PFSK-1 (cell line): Measurements from ENCODE around the gene KIF26B.
A peak's percentile ranks its signal among the peaks of the same experiment; 100 is the strongest.

Source experiments
- FOXP2 ChIP-seq: optimal IDR thresholded peaks from 2 replicates; pipeline ENCODE3; 2011; ENCODE audit warnings: borderline replicate concordance, control low read depth, inconsistent platforms; ENCODE audit not compliant: insufficient read depth; ENCODE audit errors: extremely low read length, extremely low read depth
- POLR2AphosphoS5 ChIP-seq: IDR thresholded peaks from 2 replicates; pipeline ENCODE4 v1.6.1; 2012; ENCODE audit warnings: low read depth, mild to moderate bottlenecking, control low read depth, low read length, moderate library complexity
- SIN3A ChIP-seq: IDR thresholded peaks from 2 replicates; pipeline ENCODE4 v1.6.1; 2012; ENCODE audit warnings: mild to moderate bottlenecking, low read length, moderate library complexity, borderline replicate concordance; ENCODE audit not compliant: insufficient read depth
- TAF1 ChIP-seq: IDR thresholded peaks from 2 replicates; pipeline ENCODE4 v1.6.1; 2012; ENCODE audit warnings: low read length, control low read depth, borderline replicate concordance; ENCODE audit not compliant: insufficient read depth
- TF ChIP-seq, protein P1 (sequence below), 2 experiments: IDR thresholded peaks; 2 replicates each; pipeline versions ENCODE4 v1.6.1 to v1.8.0; 2011 to 2012; ENCODE audit warnings: low read depth in 2 of 2, low read length in 2 of 2, control low read depth in 1 of 2, inconsistent platforms in 1 of 2, mild to moderate bottlenecking in 1 of 2, moderate library complexity in 1 of 2; ENCODE audit not compliant: insufficient read depth in 1 of 2

KIF26B gene

DNA sequence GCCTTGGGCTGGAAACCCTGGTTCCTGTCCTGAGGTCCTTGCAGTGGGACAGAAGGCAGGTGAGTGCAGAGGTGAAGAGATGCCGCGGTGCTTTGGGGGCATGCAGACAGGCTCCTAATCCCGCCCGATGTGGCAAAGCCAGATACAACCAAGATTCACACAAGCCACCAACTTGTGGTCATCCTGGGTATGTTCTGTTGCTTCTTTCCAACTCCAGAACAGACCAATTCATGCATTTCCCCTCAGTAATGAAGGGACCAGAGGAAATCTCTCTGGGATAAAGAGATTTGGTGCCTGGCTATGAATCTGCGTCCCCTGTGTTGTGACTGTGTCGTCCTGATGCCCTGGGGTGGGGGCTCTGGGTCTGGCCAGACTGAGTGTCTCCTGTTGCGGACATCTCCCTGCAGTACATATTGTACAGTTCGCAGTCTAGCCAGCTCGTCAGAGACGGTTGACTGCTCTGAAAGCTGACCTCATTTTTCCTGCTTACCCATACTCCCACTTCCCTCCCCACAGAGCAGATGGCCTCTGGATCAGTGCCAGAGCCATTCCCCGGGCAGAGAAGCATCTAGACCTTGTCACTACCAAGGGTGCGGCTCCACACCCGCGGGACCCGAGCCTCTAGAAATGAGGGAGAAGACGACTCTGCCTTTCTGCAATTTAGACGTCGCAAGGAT, 216.3 kb downstream of the KIF26B start:
- TF ChIP-seq POLR2AphosphoS5 (no peak), FOXP2 (peak; percentile 63), SIN3A (no peak)
- TF ChIP-seq, protein P1, sequence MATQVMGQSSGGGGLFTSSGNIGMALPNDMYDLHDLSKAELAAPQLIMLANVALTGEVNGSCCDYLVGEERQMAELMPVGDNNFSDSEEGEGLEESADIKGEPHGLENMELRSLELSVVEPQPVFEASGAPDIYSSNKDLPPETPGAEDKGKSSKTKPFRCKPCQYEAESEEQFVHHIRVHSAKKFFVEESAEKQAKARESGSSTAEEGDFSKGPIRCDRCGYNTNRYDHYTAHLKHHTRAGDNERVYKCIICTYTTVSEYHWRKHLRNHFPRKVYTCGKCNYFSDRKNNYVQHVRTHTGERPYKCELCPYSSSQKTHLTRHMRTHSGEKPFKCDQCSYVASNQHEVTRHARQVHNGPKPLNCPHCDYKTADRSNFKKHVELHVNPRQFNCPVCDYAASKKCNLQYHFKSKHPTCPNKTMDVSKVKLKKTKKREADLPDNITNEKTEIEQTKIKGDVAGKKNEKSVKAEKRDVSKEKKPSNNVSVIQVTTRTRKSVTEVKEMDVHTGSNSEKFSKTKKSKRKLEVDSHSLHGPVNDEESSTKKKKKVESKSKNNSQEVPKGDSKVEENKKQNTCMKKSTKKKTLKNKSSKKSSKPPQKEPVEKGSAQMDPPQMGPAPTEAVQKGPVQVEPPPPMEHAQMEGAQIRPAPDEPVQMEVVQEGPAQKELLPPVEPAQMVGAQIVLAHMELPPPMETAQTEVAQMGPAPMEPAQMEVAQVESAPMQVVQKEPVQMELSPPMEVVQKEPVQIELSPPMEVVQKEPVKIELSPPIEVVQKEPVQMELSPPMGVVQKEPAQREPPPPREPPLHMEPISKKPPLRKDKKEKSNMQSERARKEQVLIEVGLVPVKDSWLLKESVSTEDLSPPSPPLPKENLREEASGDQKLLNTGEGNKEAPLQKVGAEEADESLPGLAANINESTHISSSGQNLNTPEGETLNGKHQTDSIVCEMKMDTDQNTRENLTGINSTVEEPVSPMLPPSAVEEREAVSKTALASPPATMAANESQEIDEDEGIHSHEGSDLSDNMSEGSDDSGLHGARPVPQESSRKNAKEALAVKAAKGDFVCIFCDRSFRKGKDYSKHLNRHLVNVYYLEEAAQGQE (IDR thresholded peaks at IDR 0.05; ENCODE audit: insufficient read depth in 1 of 2, low read depth in 2 of 2, low read length in 2 of 2) = no peak

- TF ChIP-seq FOXP2 (no peak), POLR2AphosphoS5 (no peak), SIN3A (no peak), TAF1 (no peak)
- TF ChIP-seq, protein P1 (IDR thresholded peaks at IDR 0.05; ENCODE audit: insufficient read depth in 1 of 2, low read depth in 2 of 2, low read length in 2 of 2) = no peak
Measured at GRCh38 chr1:245373131-245373530, 218.3 kb downstream of the KIF26B start.

DNA sequence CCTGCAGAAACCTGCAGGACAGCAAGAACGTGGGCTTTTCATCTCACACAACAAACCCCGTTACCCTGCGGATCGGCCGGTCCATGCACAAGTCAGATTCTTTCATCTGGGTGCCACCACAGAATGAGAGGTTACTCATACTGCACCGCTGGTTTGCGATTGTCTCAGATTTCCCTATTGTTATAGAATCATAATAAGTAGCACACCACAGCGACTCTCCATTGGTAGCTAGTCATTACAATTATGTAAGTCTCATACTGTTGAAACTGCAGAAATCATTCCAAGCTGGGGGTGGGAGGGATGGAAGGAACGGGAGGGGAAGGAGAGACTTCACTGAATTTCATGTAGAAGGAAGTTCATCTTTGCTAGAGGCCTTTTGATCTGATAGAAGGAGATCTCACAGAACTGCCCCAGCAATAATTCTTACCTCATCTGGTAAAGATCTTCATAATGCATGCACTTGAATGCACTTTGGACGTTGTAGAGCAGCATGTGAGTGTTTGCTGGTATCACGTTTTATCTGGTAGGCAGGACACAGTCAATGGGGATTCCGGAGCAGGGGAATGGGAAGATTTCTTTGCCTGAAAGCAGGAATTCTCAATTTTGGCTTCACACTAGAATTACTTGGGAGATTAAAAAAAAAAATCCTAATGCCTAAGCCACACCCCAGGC, 221.1 kb downstream of the KIF26B start:
- TF ChIP-seq POLR2AphosphoS5 (no peak), TAF1 (no peak), SIN3A (no peak), FOXP2 (no peak)
- TF ChIP-seq, protein P1 (IDR thresholded peaks at IDR 0.05; ENCODE audit: insufficient read depth in 1 of 2, low read depth in 2 of 2, low read length in 2 of 2) = no peak

GRCh38 chr1:245377854-245378253, 223.1 kb downstream of the KIF26B start:
- TF ChIP-seq TAF1 (no peak), POLR2AphosphoS5 (no peak)

- no peak for TF ChIP-seq POLR2AphosphoS5
- TF ChIP-seq, protein P1 (IDR thresholded peaks at IDR 0.05; ENCODE audit: insufficient read depth in 1 of 2, low read depth in 2 of 2, low read length in 2 of 2) = no peak
- no peak for TF ChIP-seq SIN3A
- no peak for TF ChIP-seq TAF1
- no peak for TF ChIP-seq FOXP2
Measured at GRCh38 chr1:245378311-245378722, 223.5 kb downstream of the KIF26B start.
